HG02798 (cell line): ENCODE data around the gene FKBP4.

ENCODE experiments used
- ATAC-seq: cut with Tn5 transposase; IDR thresholded peaks from one replicate; pipeline ENCODE4 v1.9.1; 2021; ENCODE audit warnings: mild to moderate bottlenecking; ENCODE audit not compliant: unreplicated experiment, poor library complexity

Gene FKBP4

GRCh38 chr12:2776129-2776806, 18.5 kb upstream of the FKBP4 start:
- no peak for ATAC-seq

GRCh38 chr12:2779281-2779680, 15.5 kb upstream of the FKBP4 start:
- no peak for ATAC-seq

GRCh38 chr12:2783936-2784600, 10.7 kb upstream of the FKBP4 start:
- ATAC-seq: peak; percentile 58

- no peak for ATAC-seq
Observed at GRCh38 chr12:2785017-2785416, 9.8 kb upstream of the FKBP4 start.

- ATAC-seq: no peak
Observed at GRCh38 chr12:2791089-2791488, 3.7 kb upstream of the FKBP4 start.

- ATAC-seq: no peak
Observed at GRCh38 chr12:2792671-2793500, 1.9 kb upstream of the FKBP4 start.

- ATAC-seq: no peak
Observed at GRCh38 chr12:2793561-2793960, 1.2 kb upstream of the FKBP4 start.

GRCh38 chr12:2794191-2794735, 507 bp upstream of the FKBP4 start:
- peak; percentile 18 for ATAC-seq

GRCh38 chr12:2795291-2796186, 769 bp downstream of the FKBP4 start:
- ATAC-seq: peak; percentile 77

- no peak for ATAC-seq
Observed at GRCh38 chr12:2796187-2796666, 1.5 kb downstream of the FKBP4 start.

GRCh38 chr12:2797721-2798418, 3.1 kb downstream of the FKBP4 start:
- no peak for ATAC-seq

GRCh38 chr12:2800046-2800570, 5.3 kb downstream of the FKBP4 start:
- ATAC-seq: no peak

- no peak for ATAC-seq
Observed at GRCh38 chr12:2801044-2801783, 6.4 kb downstream of the FKBP4 start.

GRCh38 chr12:2803635-2804392, 9.0 kb downstream of the FKBP4 start:
- ATAC-seq: no peak

GRCh38 chr12:2804393-2805142, 9.8 kb downstream of the FKBP4 start:
- ATAC-seq: no peak

GRCh38 chr12:2805143-2805520, 10.4 kb downstream of the FKBP4 start:
- no peak for ATAC-seq

- ATAC-seq: no peak
Observed at GRCh38 chr12:2806700-2807099, 11.9 kb downstream of the FKBP4 start.
